Suprapubic skin (tissue), 4 donors: ENCODE results near the gene TCF15. TPM values are rescaled to one million over a fixed set of nuclear protein-coding genes. Genes with fewer than 3 reads are reported as not detected.

ENCODE experiments used
- DNase-seq, 2 donors: peaks; one replicate each; pipeline ENCODE4 v3.0.0-alpha.2; 2019; ENCODE audit warnings: low spot score in 2 of 2
- H3K27ac ChIP-seq: fragments of 200-600 bp; sonication (generic); one replicate; pipeline ENCODE4 v1.5.1; 2019
- H3K27me3 ChIP-seq: fragments of 200-600 bp; sonication (generic); one replicate; pipeline ENCODE4 v1.5.1; 2019
- H3K36me3 ChIP-seq: fragments of 200-600 bp; sonication (generic); one replicate; pipeline ENCODE4 v1.5.1; 2019
- H3K4me1 ChIP-seq: fragments of 200-600 bp; sonication (generic); one replicate; pipeline ENCODE4 v1.5.1; 2019
- H3K4me3 ChIP-seq: fragments of 200-600 bp; sonication (generic); one replicate; pipeline ENCODE4 v1.5.1; 2019; ENCODE audit warnings: mild to moderate bottlenecking
- H3K9me3 ChIP-seq: fragments of 200-600 bp; sonication (generic); one replicate; pipeline ENCODE4 v1.5.1; 2019
- EP300 ChIP-seq: sonication (generic); formaldehyde crosslinking; IDR thresholded peaks from one replicate; pipeline ENCODE4 v1.6.1; 2017; ENCODE audit warnings: antibody characterized with exemption
- POLR2A ChIP-seq, 2 donors: fragments of 450-650 bp; IDR thresholded peaks; one replicate each; pipeline ENCODE4 v1.6.1; 2017; ENCODE audit warnings: antibody characterized with exemption in 2 of 2, mild to moderate bottlenecking in 2 of 2, moderate library complexity in 2 of 2
- POLR2AphosphoS5 ChIP-seq, 3 donors: sonication (generic); formaldehyde crosslinking; IDR thresholded peaks; one replicate each; pipeline ENCODE4 v1.6.1; 2017; ENCODE audit warnings: antibody characterized with exemption in 3 of 3
- WGBS: methylation state at CpG from one replicate; pipeline ENCODE4 v1.1.5; 2018; 5-methylcytosine and 5-hydroxymethylcytosine counted together
- total RNA-seq, 4 donors: library from RNA; depleted of rRNA; stranded (reverse); fragments of >200 nt; gene quantifications; one replicate each; pipeline ENCODE4 v1.1.0, GENCODE V29; 2016
- TF ChIP-seq, protein P1 (sequence below), 2 donors: fragments of 200-600 bp in 1 of 2; fragments of 450-650 bp in 1 of 2; sonication (generic) in 1 of 2; IDR thresholded peaks; one replicate each; pipeline ENCODE4 v1.5.1; 2016 to 2019; ENCODE audit warnings: antibody characterized with exemption in 2 of 2, mild to moderate bottlenecking in 1 of 2, moderate library complexity in 1 of 2

The TCF15 gene
- total RNA-seq, 4 donors from 2014 or later: 0.76 TPM; not detected in 3

- H3K4me3 ChIP-seq: no peak overlapping the region
- TF ChIP-seq POLR2AphosphoS5 (IDR thresholded peaks at IDR 0.05): no peak
- no peak for TF ChIP-seq EP300
- TF ChIP-seq, protein P1, sequence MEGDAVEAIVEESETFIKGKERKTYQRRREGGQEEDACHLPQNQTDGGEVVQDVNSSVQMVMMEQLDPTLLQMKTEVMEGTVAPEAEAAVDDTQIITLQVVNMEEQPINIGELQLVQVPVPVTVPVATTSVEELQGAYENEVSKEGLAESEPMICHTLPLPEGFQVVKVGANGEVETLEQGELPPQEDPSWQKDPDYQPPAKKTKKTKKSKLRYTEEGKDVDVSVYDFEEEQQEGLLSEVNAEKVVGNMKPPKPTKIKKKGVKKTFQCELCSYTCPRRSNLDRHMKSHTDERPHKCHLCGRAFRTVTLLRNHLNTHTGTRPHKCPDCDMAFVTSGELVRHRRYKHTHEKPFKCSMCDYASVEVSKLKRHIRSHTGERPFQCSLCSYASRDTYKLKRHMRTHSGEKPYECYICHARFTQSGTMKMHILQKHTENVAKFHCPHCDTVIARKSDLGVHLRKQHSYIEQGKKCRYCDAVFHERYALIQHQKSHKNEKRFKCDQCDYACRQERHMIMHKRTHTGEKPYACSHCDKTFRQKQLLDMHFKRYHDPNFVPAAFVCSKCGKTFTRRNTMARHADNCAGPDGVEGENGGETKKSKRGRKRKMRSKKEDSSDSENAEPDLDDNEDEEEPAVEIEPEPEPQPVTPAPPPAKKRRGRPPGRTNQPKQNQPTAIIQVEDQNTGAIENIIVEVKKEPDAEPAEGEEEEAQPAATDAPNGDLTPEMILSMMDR (IDR thresholded peaks at IDR 0.05): no peak
- no peak for TF ChIP-seq POLR2A (IDR thresholded peaks at IDR 0.05)
- H3K27me3 ChIP-seq: peaks cover 80% of the 10 kb centered on the region
- WGBS: 48% methylated on average over 5 of the region's 5 CpGs
- no peaks in the 10 kb centered on the region for H3K36me3 ChIP-seq
- DNase-seq: no peak
- no peaks in the 10 kb centered on the region for H3K4me1 ChIP-seq
- no peaks in the 10 kb centered on the region for H3K9me3 ChIP-seq
- no peak overlapping the region for H3K27ac ChIP-seq
Observed at GRCh38 chr20:618980-619379, 8.9 kb upstream of the TCF15 start.

DNA sequence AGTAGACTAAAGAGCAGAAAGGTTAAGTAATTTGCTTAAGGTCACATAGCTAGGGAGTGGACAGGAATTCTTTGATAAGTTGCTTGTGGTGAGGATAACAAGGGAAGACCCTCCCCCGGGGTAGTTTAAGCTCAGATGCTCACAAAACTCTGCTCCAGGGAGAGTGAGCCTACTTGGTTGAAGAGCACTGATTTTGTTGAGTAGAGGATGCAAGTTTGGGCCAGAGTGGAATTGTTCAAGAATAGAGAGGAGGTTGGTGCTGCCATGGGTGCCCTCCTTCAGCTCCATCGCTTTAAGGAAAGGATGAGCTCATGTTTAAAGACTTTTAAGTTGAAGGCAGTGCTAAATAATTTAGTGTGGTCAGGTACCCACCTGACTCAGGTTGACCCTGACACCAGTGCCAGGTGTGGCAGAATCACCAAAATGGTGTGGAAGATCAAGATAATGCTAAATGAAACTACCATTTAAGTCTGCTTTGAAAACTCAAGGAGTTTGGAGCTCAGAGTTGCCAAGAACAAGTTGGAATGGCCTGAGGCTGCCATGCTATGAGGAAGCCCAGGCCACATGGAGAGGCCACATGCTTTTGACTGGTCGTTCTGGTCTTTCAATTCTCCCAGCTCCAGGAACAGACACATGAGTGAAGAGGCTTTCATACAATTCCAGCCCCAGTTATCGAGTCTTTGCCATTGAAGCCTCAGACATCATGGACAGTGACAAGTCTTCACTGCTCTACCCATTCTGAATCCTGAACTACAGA lies 8.0 kb upstream of the TCF15 start:
- Histone ChIP-seq H3K27ac (no peak overlapping the region), H3K36me3 (no peaks in the 10 kb centered on the region), H3K9me3 (no peaks in the 10 kb centered on the region), H3K4me1 (no peaks in the 10 kb centered on the region), H3K27me3 (peaks cover 78% of the 10 kb centered on the region), H3K4me3 (no peak overlapping the region)
- no peak for TF ChIP-seq POLR2A (IDR thresholded peaks at IDR 0.05)
- TF ChIP-seq, protein P1 (IDR thresholded peaks at IDR 0.05): no peak
- no peak for TF ChIP-seq POLR2AphosphoS5 (IDR thresholded peaks at IDR 0.05)
- TF ChIP-seq EP300: no peak
- 80% methylated on average over 4 of the region's 4 CpGs for WGBS
- DNase-seq: no peak

DNA sequence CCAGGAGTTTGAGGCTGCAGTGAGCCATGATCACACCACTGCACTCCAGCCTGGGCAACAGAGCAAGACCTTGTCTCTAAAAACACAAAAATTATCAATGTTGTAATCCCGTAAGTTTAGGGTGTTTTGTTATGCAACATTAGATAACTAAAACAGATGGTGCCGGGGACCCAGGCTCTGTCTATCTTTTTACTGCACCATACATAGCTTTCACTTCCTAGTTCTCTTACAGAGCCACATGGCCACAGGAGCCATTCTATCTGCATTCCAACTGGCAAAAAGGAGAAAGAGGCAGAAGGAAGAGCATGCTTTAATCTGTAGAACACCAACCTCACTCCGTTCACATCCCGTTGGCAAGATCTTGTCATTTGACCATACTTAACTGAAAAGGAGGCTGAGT lies 5.4 kb upstream of the TCF15 start:
- H3K27me3 ChIP-seq: peaks cover 80% of the 10 kb centered on the region
- no peak for TF ChIP-seq POLR2A (IDR thresholded peaks at IDR 0.05)
- TF ChIP-seq EP300: no peak
- TF ChIP-seq POLR2AphosphoS5 (IDR thresholded peaks at IDR 0.05): no peak
- TF ChIP-seq, protein P1 (IDR thresholded peaks at IDR 0.05): no peak

DNA sequence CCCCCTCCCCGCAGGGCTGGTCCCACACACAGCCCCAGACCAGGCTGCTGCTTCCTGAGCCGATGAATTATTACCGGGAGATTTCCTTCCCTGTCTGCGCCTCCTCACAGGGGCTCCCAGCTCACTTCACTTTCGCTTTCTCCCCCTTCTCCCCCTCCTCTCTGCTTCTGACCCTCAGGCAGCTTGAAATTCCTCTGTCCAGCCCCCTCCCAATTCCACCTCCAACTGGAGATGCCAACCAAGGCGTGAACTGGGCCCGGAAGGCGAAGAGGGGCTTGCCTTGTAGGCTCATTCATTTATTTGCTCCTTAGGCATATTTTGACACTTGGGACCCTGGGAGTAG lies 1.7 kb upstream of the TCF15 start:
- WGBS: 32% methylated on average over 7 of the region's 8 CpGs
- no peak overlapping the region for H3K4me3 ChIP-seq
- H3K9me3 ChIP-seq: no peaks in the 10 kb centered on the region
- no peak overlapping the region for H3K27ac ChIP-seq
- peaks cover 78% of the 10 kb centered on the region for H3K27me3 ChIP-seq
- no peak for DNase-seq
- TF ChIP-seq POLR2AphosphoS5 (IDR thresholded peaks at IDR 0.05): no peak
- TF ChIP-seq, protein P1 (IDR thresholded peaks at IDR 0.05): no peak
- no peak for TF ChIP-seq POLR2A (IDR thresholded peaks at IDR 0.05)
- TF ChIP-seq EP300: no peak
- H3K4me1 ChIP-seq: peaks cover 21% of the 10 kb centered on the region
- no peaks in the 10 kb centered on the region for H3K36me3 ChIP-seq

More for the DNA sequence above, 5.4 kb upstream of the TCF15 start:
- WGBS: 78% methylated on average over 4 of the region's 4 CpGs
- Histone ChIP-seq H3K9me3 (no peaks in the 10 kb centered on the region), H3K4me1 (peaks cover 12% of the 10 kb centered on the region), H3K4me3 (no peak overlapping the region), H3K27ac (no peak overlapping the region), H3K36me3 (no peaks in the 10 kb centered on the region)
- no peak for DNase-seq

DNA sequence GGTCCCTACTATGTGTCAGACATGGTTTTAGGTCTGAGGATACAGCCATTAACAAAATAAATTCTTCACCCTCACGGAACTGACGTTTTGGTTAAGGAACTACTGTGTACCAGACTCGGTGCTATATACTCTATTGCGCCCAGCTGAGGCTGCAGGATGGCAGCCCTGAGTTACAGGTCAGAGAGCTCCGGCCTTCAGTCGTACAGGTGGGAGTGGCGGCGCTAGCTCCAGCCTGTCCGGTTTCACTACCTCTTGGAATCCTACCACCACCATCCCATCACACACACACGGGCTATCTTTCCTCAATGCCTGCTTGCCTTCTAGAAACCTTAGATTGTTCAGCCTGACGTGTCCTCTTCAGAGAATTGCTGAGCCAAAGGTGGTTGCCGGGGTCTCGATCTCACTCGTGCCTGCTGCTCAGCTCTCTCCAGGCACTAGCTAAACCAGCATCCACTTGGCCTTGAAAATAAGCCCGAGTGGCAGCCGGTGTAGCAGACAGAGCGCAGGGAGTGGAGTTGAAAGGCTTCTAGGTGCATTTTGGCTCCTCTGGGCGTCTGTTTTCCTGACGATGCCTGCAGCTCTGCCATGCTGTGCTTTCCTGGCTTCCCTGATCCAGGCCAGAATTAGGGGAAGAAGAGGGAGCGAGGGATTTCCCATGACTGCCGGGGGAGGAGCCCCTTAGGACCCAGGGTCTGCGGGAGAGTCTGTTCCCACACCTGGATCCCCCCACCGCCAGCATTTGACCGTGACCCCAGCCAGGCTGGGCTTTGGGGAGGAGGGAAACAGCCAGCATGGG lies 1.1 kb upstream of the TCF15 start:
- WGBS: 27% methylated on average over 18 of the region's 24 CpGs
- Histone ChIP-seq H3K9me3 (no peaks in the 10 kb centered on the region), H3K4me3 (no peak overlapping the region), H3K36me3 (no peaks in the 10 kb centered on the region), H3K27ac (no peak overlapping the region), H3K4me1 (peaks cover 21% of the 10 kb centered on the region), H3K27me3 (peaks cover 73% of the 10 kb centered on the region)
- no peak for TF ChIP-seq POLR2AphosphoS5 (IDR thresholded peaks at IDR 0.05)
- TF ChIP-seq EP300: no peak
- DNase-seq: no peak
